Left lung (tissue), 10 donors: ENCODE measurements around the gene OAT. TPM values are rescaled to one million over a fixed set of nuclear protein-coding genes. Genes with fewer than 3 reads are reported as not detected.

Experiments used
- ATAC-seq: fragments of 200-7000 bp; cut with Tn5 transposase; one replicate; pipeline ENCODE4 v1.9.1; 2020; ENCODE audit warnings: moderate library complexity
- DNase-seq, 4 donors: peaks; one replicate each; pipeline ENCODE4 v3.0.0-alpha.2; 2013 to 2020
- H3K27ac ChIP-seq, 2 donors: fragments of 200-600 bp; sonication (generic) in 1 of 2; one replicate each; pipeline versions ENCODE4 v1.5.0 to v1.8.0; 2020 to 2021
- H3K27me3 ChIP-seq, 2 donors: fragments of 200-600 bp; sonication (generic) in 1 of 2; one replicate each; pipeline versions ENCODE4 v1.5.0 to v1.8.0; 2020 to 2021
- H3K36me3 ChIP-seq, 2 donors: fragments of 200-600 bp; sonication (generic) in 1 of 2; one replicate each; pipeline versions ENCODE4 v1.5.0 to v1.8.0; 2020 to 2021
- H3K4me1 ChIP-seq, 2 donors: fragments of 200-600 bp; one replicate each; pipeline ENCODE4 v1.8.0; 2021
- H3K4me3 ChIP-seq, 2 donors: fragments of 200-600 bp; sonication (generic) in 1 of 2; one replicate each; pipeline versions ENCODE4 v1.5.0 to v1.8.0; 2020 to 2021; ENCODE audit warnings: mild to moderate bottlenecking in 1 of 2
- H3K9me3 ChIP-seq, 2 donors: fragments of 200-600 bp; sonication (generic) in 1 of 2; one replicate each; pipeline versions ENCODE4 v1.5.0 to v1.8.0; 2020 to 2021
- CTCF ChIP-seq, 2 donors: fragments of 200-600 bp; sonication (generic) in 1 of 2; IDR thresholded peaks; one replicate each; pipeline versions ENCODE4 v1.5.0 to v1.8.0; 2021; ENCODE audit warnings: antibody characterized with exemption in 2 of 2
- intact Hi-C, 2 donors: fragments of 100-400 bp; cut with DNase I; formaldehyde crosslinking; loops; one replicate each; pipeline versions ENCODE4 v1.11.2 to v1.14.2; 2022
- polyA plus RNA-seq, 6 donors: library from polyadenylated mRNA; unstranded; fragments of 120-200 nt; gene quantifications; one replicate each; pipeline ENCODE4 v1.2.1, GENCODE V29; 2013; ENCODE audit not compliant: insufficient read length in 6 of 6
- total RNA-seq, 2 donors: library from RNA; stranded (reverse); fragmentation: NEBNext Ultra II Directional; extraction: Animal tissue kit (Norgen Biotek cat#: 25700); gene quantifications; one replicate each; pipeline ENCODE4 v1.2.1, GENCODE V29; 2021
- donor health status: DM: no; HTN: yes; CAD: no.
- donor health status: DM: no; HTN: no; CAD: no.

Gene OAT
- total and polyA plus RNA-seq, 8 donors: 64.0 to 91.1 (median 84.9) TPM

GRCh38 chr10:124465003-124465776 lies 46.5 kb upstream of the OAT start:
- H3K27me3 ChIP-seq: no peaks in the 10 kb centered on the region
- no peak for ATAC-seq
- H3K4me1 ChIP-seq: peaks cover 0 to 5% of the 10 kb centered on the region in 2 donors
- no peak overlapping the region for H3K27ac ChIP-seq
- TF ChIP-seq CTCF (IDR thresholded peaks at IDR 0.05): no peak
- no peaks in the 10 kb centered on the region for H3K36me3 ChIP-seq
- intact Hi-C loops: no loop called here
- H3K9me3 ChIP-seq: no peaks in the 10 kb centered on the region
- DNase-seq: no peak
- no peak overlapping the region for H3K4me3 ChIP-seq

- TF ChIP-seq CTCF (IDR thresholded peaks at IDR 0.05): no peak
Observed at GRCh38 chr10:124464028-124464965, 45.6 kb upstream of the OAT start.

GRCh38 chr10:124462348-124462695 lies 43.6 kb upstream of the OAT start:
- Histone ChIP-seq H3K27me3 (no peaks in the 10 kb centered on the region), H3K27ac (peak overlapping the region; percentile 67 to 73), H3K4me1 (peaks cover 0 to 5% of the 10 kb centered on the region in 2 donors), H3K4me3 (peak overlapping the region; percentile 59 to 72), H3K36me3 (no peaks in the 10 kb centered on the region), H3K9me3 (no peaks in the 10 kb centered on the region)
- TF ChIP-seq CTCF (IDR thresholded peaks at IDR 0.05): no peak
- intact Hi-C loops: no loop called here
- no peak for ATAC-seq
- no peak for DNase-seq

More at GRCh38 chr10:124464028-124464965, 45.6 kb upstream of the OAT start:
- H3K27me3 ChIP-seq: no peaks in the 10 kb centered on the region
- no peak for ATAC-seq
- no peak for DNase-seq
- H3K4me1 ChIP-seq: peaks cover 0 to 5% of the 10 kb centered on the region in 2 donors
- H3K4me3 ChIP-seq: no peak overlapping the region
- no peak overlapping the region for H3K27ac ChIP-seq
- intact Hi-C loops: no loop called here
- no peaks in the 10 kb centered on the region for H3K9me3 ChIP-seq
- no peaks in the 10 kb centered on the region for H3K36me3 ChIP-seq

- peak; percentile 31 to 56 for TF ChIP-seq CTCF (IDR thresholded peaks at IDR 0.05)
- peaks cover 0 to under 1% of the 10 kb centered on the region in 2 donors for H3K27me3 ChIP-seq
- H3K9me3 ChIP-seq: no peaks in the 10 kb centered on the region
- ATAC-seq (peak; percentile 99), DNase-seq (peak; percentile 85 to 99 (median 88))
- peak within 1 kb of the TSS; percentile 59 to 72 for H3K4me3 ChIP-seq
- intact Hi-C loops: no loop called here
- H3K4me1 ChIP-seq: peaks cover 0 to 5% of the 10 kb centered on the region in 2 donors
- H3K27ac ChIP-seq: peak within 1 kb of the TSS; percentile 67 to 73
- H3K36me3 ChIP-seq: no peaks in the 10 kb centered on the region
Observed at GRCh38 chr10:124461642-124462347, 43.1 kb upstream of the OAT start, which contains the start of gene LHPP. Gene LHPP, plus strand, starts transcription at chr10:124461823. Its CDS starts 40 bp downstream, at chr10:124461863.
